HG03025 (cell line): ENCODE results near the gene UACA.
"Not testable (repeated sequence)": the region's sequence is repeated elsewhere in the genome, so short reads cannot be mapped to it uniquely, and the experiment has no call there.

Source experiments
- ATAC-seq: cut with Tn5 transposase; IDR thresholded peaks from one replicate; pipeline ENCODE4 v1.9.1; 2021; ENCODE audit warnings: mild to moderate bottlenecking, moderate library complexity; ENCODE audit not compliant: unreplicated experiment, low FRiP score

The UACA gene, protein sequence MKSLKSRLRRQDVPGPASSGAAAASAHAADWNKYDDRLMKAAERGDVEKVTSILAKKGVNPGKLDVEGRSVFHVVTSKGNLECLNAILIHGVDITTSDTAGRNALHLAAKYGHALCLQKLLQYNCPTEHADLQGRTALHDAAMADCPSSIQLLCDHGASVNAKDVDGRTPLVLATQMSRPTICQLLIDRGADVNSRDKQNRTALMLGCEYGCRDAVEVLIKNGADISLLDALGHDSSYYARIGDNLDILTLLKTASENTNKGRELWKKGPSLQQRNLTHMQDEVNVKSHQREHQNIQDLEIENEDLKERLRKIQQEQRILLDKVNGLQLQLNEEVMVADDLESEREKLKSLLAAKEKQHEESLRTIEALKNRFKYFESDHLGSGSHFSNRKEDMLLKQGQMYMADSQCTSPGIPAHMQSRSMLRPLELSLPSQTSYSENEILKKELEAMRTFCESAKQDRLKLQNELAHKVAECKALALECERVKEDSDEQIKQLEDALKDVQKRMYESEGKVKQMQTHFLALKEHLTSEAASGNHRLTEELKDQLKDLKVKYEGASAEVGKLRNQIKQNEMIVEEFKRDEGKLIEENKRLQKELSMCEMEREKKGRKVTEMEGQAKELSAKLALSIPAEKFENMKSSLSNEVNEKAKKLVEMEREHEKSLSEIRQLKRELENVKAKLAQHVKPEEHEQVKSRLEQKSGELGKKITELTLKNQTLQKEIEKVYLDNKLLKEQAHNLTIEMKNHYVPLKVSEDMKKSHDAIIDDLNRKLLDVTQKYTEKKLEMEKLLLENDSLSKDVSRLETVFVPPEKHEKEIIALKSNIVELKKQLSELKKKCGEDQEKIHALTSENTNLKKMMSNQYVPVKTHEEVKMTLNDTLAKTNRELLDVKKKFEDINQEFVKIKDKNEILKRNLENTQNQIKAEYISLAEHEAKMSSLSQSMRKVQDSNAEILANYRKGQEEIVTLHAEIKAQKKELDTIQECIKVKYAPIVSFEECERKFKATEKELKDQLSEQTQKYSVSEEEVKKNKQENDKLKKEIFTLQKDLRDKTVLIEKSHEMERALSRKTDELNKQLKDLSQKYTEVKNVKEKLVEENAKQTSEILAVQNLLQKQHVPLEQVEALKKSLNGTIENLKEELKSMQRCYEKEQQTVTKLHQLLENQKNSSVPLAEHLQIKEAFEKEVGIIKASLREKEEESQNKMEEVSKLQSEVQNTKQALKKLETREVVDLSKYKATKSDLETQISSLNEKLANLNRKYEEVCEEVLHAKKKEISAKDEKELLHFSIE (N-terminal part only)

DNA sequence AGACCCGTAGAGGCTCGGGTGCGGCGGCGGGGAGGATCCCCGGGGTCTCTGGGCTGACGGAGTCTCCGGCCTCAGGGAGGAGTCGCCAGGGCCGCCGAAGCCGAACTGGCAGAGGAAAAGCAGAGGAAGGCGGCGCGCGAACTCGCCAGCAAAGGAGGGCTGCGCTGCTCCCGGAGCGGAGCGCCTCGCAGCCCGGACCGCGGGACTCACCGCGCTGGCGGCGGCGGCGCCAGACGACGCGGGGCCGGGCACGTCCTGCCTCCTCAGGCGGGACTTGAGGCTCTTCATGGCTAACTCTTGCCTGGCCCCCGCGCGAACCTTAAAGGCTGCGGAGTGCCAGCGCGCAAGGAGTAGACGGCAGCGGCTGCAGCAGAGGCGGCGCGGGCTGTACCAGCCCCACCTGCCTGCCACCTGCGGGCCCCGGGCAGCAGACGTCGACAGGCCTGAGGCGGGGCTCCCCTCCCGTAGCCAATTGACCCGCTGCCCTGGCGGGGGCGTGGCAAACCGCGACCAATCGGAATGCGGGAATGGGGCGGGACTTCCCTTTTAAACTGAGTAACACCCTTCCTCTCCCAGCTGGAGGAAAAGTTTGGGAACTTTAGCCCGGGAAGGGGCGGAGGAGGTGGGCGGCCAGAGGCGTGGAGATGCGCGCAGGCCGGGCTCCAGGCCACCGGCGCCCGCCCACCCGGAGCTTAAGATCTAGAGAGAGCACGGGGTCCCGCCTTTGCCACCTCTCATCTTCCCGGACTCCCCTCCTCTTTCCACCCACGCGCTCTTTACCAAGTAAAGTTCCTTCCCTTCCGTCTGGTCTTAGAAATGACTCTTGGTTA, at the start of gene UACA:
Gene UACA, minus strand, starts transcription at position 439 of the 830 bp plus-strand sequence. Its CDS starts 151 bp downstream, at position 288.
- ATAC-seq, result peak; percentile 78

DNA sequence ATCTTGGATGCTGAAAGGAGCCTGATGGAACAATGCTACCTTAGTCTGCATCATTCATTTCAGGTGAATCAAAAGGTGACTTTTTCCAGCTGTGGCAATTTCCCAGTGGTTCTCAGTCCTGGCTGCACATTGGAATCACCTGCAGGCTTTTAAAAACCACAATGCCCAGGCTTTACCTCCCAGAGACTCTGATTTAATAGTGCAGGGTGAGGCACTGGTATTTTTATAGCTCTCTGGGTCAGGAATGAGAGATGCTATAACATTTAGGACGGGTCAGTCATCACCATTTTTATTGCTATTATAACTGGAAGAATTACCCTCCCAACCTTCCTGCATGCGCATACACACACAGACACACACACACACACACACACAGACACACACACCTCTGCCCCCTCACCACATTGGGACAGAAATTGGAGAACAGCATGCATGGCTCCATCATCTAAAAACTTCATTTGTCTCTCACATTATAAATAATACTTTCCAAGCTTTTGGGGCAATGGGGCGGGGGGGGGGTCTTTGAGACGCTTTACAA, 49.5 kb upstream of the UACA start:
- ATAC-seq, result no peak

DNA sequence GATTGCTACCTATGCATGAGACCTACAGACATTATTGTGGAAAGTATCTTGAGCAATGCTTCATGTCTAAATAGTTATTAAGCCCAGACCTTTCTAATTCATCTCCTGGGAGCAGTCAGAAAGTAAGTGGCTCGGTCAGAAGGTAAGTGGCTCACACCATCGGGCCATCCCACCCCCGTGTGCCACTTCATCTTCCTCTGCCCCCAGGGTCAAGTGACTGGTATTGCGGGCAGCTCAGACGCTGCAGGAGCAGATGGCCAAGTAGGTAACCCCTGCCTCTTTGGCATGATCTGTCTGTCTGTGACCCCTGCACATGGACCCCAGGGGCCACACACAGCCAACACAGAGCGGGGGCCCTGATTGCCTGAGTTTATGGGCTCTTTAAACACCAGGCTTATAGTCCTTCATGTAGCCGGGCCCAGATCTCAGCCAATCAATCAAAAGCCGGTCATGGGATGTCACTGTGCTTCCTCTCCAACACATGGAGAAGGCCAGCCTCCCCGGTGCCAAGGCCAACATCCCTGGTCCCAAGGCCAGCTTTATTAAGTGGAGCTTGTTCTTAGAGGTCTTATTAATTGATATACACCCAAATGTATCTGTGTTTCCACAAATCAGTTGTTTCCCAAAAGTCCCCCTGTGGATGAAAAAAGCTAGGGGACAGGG, 47.7 kb upstream of the UACA start:
- ATAC-seq, result no peak

DNA sequence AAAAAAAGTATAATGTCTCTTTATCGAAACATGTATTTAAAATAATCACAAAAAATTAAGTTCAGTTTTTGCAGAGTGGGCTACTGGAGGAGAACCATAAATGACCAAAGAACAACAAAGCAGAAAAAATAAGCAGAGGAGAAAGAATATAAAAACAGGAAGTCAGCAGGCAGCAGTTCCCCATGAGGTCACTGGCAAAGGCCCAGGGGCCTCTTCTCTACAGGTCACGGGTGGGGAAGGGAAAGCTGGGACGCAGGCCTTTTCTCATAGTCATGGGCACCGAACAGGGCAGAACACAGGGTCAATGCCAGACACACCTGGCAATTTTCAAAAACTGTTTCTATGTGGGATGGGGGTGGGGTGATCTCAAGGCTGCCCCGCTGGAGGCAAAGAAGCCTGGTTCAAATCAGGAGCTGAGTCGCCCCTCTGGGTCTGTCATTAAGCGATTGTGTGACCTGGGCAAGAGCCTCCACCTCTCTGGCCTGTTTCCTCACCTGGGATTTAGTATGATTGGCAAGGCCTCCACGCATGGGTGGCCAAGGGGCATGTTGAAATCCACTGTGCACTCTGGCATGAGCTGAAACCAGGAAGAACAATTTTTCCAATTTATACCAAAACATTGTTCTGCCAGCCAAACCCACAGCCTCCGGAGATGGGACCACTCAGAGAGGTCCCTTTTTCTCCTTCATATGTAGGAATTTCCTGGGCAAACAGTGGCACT, 43.8 kb upstream of the UACA start:
- ATAC-seq, result no peak

DNA sequence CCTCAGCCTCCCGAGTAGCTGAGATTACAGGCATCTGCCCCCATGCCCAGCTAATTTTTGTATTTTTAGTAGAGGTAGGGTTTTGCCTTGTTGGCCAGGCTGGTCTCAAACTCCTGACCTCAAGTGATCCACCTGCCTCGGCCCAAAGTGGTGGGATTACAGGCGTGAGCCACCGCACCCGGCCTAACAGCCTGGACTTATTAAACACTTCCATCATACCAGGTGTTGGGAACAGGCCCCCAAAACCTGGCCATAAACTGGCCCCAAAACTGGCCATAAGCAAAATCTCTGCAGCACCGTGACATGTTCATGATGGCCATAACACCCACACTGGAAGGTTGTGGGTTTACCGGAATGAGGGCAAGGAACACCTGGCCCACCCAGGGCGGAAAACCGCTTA, 41.0 kb upstream of the UACA start:
- not testable (repeated sequence) for ATAC-seq

DNA sequence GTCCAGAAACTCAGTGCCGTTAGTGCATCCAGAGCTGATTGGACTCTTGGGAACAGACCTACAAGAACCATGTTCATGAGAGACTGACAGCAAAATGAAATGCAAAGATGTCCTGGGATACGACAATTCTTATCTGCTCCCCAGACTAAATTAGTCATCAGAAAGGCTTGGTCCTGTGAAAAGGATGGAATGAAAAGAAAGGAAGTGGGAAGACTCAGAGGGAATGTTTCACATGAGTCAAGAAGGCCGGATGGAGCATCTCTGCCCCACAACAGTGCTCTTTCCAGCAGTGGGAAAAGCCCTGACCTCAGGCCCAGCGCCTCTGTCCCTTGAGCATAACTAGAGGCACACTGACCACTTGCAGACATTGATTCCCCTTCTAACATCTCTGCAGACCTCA, 39.3 kb upstream of the UACA start:
- ATAC-seq, result no peak

DNA sequence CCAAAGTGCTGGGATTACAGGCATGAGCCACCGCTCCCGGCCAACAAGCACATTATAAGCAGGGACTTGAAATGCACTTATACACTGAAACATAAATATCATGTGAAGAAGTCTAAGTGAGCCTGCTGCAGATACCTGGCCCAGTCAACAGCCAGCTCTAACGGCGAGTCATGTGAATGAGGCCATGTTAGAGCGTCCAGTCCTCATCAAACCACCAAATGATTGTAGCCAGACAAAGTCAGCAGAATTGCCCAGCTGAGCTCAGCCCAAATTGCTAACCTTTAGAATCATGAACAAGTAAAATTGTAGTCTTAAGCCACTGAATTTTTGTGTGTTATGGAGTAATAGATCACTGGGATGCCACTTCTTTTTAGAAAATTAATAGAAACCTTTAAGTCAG, 37.8 kb upstream of the UACA start:
- no peak for ATAC-seq

DNA sequence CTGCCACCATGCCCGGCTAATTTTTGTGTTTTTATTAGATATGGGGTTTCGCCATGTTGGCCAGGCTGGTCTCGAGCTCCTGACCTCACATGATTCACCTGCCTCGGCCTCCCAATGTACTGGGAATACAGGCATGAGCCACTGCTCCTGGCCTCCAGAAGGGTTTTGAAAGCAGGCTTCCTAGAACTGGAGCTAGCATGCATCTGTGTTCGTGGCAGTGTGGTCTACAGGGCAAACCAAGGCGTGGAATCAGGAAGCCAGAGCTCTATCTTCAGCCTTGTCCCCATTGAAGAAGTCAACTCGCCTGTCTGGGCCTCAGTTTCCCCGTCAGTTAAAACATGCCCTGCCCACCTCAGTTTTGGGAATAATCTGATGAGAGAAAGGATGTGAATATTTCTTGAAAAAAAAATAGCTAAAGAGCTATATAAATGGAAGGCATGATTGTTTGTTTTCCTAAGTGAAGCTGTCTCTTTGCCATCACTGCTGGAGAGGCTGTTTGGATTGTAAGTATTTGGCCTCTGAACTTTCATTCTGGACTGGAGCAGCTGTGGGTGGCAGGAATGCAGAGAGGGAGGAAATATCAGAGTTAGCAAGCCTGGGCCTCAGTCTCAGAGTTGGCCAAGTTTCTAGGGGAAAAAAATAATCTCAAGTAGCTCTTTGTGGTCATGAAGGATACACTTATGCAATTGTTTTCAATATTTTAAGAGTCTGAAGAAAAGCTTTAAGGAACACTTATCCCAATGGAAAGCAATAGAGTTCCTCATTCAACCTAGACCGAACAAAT, 36.5 kb upstream of the UACA start:
- ATAC-seq, result no peak

DNA sequence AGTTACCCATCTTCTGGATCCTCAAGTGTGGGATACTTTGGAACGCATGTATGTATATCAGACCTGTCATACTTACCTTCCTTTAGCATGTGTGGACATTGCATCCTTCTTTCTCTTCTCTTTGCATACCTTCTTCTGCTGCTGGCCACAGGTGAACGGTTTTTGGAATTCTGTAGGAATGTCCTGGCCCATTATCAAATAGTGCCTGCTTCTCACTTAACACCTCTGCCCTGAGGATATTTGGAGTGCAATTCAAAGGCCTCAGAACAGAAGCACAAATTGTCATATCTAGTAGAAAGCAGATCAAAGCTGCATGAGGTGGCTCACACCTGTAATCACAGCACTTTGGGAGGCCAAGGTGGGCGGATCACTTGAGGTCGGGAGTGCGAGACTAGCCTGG, 34.1 kb upstream of the UACA start:
- no peak for ATAC-seq

DNA sequence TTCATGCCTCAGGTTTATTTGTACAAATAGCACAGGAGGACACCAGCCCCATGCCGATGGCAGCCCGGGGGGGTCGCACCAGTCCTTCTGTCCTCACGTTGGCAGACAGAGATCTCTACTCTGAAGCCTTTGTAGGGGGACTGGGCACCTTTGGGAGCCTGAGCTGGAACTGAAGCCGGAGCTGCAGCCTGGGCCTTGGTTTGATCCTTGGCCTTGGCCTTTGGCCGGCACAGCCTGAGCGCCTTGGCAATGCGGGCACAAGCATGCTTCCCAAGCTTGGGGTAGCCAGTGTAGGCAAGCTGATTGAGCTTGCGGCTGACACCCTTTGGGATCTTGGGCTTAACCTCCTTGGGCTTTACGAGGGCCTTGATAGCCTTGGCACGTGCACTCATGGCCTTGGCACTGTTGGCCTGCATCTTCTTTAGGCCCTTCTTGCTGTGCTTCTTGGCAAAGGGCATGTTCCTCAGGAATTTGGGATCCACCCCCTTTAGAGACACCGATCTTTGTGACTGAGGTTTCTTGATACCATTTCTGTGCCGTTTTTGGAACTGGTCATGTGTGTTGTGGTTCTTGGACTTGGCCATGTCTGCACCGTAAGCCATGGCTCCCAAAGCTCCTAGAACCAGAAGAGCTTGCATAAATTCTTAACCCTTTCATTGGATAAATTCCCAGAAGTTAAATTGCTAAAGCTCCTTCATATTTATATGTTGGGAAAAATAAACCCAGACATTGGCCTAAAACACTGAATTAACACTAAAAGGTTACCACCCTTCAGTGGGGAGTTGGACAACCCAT, 33.4 kb upstream of the UACA start:
- no peak for ATAC-seq

DNA sequence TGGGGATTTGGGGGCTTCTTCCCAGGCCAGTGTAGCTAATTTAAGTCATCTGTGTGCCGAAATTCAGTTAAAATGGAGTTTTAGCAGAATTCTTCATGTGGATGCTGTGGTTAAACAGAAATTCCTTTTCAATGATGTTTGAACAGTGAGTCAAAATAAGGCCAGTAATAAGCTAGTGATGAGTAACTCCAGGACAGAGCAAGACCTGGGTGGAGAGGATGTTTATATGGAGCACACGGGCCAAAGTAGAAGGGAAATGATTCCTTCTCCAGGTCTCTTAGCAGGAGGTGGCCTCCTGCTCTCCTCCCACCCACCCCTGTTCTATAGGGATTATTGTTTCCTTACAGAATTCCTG, 31.9 kb upstream of the UACA start:
- no peak for ATAC-seq

DNA sequence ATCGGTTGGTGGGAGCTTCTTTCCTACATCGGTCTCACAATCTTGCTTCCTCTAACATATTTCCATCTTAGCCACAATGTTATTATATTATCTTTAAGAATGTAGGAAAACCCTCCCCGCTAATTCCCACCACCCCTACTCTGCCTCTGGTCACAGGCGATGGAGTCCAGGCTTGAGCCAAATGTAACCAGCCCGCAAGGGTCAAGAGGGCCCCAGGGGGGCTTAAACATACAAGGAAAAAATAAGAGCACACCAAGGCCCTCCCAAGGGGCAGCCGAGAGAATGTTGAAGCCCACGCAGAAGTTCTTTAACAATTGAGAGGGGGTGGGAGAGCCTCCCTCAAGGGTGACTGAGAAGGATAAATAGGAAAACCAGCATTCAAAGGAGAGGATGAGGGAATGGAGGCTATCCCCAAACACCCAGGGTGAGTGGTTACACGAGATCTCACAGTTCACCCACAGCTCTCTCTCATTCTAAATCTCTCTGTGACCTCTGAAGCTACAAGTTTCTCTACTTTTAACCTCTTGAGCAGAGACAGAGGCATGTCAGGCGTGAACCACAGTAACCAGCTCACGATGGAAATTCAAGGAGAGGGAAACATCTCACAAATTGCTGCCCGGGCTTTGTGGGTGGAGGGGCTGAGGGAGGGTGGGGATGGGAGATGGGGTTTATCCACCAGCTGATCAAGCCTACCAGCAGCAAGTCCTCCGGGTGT, 31.4 kb upstream of the UACA start:
- ATAC-seq, result no peak

DNA sequence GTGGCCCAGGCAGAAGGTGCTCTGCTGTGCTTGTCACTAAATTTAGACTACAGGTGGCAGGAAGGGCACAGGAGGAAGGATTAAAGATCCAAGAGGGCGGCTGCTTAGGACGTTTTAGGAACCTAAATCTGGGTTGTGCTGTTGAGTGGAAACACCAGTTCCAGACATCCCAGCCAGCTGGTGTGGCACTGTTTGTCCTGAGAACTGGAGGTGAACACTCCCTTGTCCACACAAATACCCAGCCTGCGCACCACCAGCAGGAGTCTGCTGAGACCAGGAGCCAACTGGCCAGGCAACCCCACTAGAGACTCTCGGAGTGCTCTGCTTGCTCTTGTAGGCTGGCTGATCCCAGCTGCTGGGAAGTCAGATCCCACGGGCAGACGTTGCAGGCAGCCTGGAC, 30.3 kb upstream of the UACA start:
- no peak for ATAC-seq

DNA sequence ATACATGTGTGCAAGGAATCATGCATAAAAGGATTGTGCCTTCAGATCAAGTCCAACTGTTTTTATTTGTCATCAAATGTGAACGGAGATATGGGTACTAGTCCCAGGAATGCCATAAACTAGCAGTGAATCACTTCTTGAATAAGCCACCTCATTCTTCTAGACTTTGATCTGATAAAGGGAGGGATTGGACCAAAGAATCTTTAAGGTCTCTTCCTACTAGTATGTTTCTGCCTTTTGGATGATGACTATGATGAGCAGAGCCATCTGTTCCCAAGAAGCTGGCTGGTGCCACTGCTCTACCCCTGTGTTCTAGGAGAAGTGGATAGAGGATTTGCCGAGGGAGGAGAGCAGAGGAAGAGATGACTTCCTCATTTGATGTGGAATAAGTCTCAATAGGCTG, 28.8 kb upstream of the UACA start:
- ATAC-seq, result no peak

DNA sequence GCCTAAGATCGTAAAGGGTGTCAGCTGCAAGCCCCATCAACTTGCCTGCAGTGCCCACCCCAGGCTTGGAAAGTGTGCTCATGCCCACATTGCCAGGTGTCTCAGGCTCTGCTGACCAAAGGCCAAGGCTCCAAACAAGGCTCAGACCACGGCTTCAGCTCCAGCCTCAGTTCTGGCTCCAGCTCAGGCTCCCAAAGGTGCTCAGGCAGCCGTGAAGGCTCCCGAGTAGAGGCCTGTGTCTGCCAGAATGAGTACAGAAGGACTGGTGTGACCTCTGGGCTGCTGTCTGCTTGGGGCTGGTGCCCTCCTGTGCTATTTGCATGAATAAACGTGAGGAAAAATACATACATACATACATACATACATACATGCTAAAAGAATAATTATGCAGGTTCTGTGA, 27.9 kb upstream of the UACA start:
- ATAC-seq, result no peak

DNA sequence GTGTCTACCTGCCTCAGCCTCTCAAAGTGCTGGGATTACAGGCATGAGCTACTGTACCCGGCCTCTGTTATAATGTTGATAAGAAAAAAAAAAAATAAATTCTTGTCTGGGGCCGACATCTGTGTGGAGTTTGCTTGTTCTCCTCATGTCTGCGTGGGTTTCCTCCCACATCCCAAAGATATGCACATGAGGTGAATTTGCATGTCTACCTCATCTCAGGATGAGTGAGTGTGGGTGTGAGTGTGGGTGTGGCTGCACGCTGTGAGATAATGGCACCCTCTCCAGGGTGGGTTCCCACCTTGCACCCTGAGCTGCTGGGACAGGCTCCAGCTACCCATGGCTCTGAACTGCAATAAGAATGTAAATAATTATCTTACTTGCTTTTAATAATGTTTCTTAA, 25.9 kb upstream of the UACA start:
- no peak for ATAC-seq
